ENCODE measurements around the gene PAQR8. TPM values are rescaled to one million over a fixed set of nuclear protein-coding genes. Genes with fewer than 3 reads are reported as not detected.

Gene PAQR8
- total and polyA plus RNA-seq, 4 donors: 0.43 to 3.3 (median 0.74) TPM

DNA sequence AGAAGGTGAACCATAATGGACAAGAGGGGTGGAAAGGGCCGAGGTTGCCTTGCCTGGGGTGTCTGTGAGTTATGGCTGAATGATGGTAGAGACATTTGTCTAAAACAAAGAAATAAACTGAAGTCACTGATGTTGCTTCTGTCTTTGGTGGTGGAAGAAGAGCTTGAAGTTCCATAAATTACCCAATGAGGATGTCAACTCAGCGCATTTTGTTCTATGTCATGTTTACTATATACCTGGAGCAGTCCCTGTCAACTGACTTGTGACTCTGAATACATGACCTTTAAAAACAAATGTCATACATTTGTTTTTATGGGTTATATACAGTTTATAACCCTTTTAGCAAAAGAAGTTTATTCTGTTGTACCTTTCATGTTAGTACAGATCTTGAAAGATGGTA lies 60.2 kb downstream of the PAQR8 start (continued):
- TF ChIP-seq, protein P1, sequence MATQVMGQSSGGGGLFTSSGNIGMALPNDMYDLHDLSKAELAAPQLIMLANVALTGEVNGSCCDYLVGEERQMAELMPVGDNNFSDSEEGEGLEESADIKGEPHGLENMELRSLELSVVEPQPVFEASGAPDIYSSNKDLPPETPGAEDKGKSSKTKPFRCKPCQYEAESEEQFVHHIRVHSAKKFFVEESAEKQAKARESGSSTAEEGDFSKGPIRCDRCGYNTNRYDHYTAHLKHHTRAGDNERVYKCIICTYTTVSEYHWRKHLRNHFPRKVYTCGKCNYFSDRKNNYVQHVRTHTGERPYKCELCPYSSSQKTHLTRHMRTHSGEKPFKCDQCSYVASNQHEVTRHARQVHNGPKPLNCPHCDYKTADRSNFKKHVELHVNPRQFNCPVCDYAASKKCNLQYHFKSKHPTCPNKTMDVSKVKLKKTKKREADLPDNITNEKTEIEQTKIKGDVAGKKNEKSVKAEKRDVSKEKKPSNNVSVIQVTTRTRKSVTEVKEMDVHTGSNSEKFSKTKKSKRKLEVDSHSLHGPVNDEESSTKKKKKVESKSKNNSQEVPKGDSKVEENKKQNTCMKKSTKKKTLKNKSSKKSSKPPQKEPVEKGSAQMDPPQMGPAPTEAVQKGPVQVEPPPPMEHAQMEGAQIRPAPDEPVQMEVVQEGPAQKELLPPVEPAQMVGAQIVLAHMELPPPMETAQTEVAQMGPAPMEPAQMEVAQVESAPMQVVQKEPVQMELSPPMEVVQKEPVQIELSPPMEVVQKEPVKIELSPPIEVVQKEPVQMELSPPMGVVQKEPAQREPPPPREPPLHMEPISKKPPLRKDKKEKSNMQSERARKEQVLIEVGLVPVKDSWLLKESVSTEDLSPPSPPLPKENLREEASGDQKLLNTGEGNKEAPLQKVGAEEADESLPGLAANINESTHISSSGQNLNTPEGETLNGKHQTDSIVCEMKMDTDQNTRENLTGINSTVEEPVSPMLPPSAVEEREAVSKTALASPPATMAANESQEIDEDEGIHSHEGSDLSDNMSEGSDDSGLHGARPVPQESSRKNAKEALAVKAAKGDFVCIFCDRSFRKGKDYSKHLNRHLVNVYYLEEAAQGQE (IDR thresholded peaks at IDR 0.05): no peak
- TF ChIP-seq JUND (IDR thresholded peaks at IDR 0.05): no peak

DNA sequence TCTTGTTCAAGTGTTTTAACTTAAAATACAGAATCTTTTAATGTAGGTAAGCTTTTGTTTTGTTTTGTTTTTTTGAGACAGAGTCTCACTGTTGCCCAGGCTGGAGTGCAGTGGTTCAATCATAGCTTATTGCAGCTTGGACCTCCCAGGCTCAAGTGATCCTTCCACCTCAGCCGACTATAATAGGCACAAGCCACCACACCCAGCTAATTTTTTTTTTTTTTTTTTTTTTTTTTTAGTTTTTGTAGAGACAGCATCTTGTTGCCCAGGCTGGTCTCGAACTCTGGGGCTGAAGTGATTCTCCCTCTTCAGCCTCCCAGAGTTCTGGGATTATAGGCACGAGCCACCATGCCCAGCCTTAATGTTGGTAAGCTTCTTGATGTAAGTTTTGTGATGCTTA lies 61.5 kb downstream of the PAQR8 start:
- no peak overlapping the region for H3K9ac ChIP-seq (ENCODE audit: low read depth in 1 of 2, low read length in 2 of 2)

More for the DNA sequence above, 61.5 kb downstream of the PAQR8 start:
- no peaks in the 10 kb centered on the region for H3K36me3 ChIP-seq (ENCODE audit: control insufficient read depth in 4 of 4, insufficient read depth in 3 of 4, low read depth in 1 of 4, low read length in 3 of 4)
- H3K27ac ChIP-seq (ENCODE audit: low read depth in 1 of 2, low read length in 2 of 2): no peak overlapping the region
- no peak for TF ChIP-seq NR2F2 (IDR thresholded peaks at IDR 0.05)
- no peak for TF ChIP-seq GABPA (IDR thresholded peaks at IDR 0.05 in 1 of 2, conservative IDR thresholded peaks at IDR 0.05 in 1 of 2)
- TF ChIP-seq, protein P2, sequence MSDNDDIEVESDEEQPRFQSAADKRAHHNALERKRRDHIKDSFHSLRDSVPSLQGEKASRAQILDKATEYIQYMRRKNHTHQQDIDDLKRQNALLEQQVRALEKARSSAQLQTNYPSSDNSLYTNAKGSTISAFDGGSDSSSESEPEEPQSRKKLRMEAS (IDR thresholded peaks at IDR 0.05): no peak
- no peak for TF ChIP-seq TAF1 (conservative IDR thresholded peaks at IDR 0.05)
- TF ChIP-seq RAD21 (IDR thresholded peaks at IDR 0.05): no peak
- TF ChIP-seq, protein P3, sequence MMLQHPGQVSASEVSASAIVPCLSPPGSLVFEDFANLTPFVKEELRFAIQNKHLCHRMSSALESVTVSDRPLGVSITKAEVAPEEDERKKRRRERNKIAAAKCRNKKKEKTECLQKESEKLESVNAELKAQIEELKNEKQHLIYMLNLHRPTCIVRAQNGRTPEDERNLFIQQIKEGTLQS (IDR thresholded peaks at IDR 0.05): no peak
- TF ChIP-seq FOXA2 (IDR thresholded peaks at IDR 0.05): no peak
- TF ChIP-seq EGR1 (IDR thresholded peaks at IDR 0.05; ENCODE audit: low read depth in 2 of 2): no peak
- TF ChIP-seq, protein P1 (IDR thresholded peaks at IDR 0.05): no peak
- TF ChIP-seq, protein P4, sequence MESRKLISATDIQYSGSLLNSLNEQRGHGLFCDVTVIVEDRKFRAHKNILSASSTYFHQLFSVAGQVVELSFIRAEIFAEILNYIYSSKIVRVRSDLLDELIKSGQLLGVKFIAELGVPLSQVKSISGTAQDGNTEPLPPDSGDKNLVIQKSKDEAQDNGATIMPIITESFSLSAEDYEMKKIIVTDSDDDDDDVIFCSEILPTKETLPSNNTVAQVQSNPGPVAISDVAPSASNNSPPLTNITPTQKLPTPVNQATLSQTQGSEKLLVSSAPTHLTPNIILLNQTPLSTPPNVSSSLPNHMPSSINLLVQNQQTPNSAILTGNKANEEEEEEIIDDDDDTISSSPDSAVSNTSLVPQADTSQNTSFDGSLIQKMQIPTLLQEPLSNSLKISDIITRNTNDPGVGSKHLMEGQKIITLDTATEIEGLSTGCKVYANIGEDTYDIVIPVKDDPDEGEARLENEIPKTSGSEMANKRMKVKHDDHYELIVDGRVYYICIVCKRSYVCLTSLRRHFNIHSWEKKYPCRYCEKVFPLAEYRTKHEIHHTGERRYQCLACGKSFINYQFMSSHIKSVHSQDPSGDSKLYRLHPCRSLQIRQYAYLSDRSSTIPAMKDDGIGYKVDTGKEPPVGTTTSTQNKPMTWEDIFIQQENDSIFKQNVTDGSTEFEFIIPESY (IDR thresholded peaks at IDR 0.05): no peak
- no peak for TF ChIP-seq FOXA1 (IDR thresholded peaks at IDR 0.05)
- TF ChIP-seq JUND (IDR thresholded peaks at IDR 0.05): no peak
- no peak for TF ChIP-seq HNF4G (IDR thresholded peaks at IDR 0.05)
- TF ChIP-seq SP1 (IDR thresholded peaks at IDR 0.05): no peak
- TF ChIP-seq HNF4A (conservative IDR thresholded peaks at IDR 0.05): no peak
- TF ChIP-seq YY1 (IDR thresholded peaks at IDR 0.05): no peak
- H3K4me3 ChIP-seq (ENCODE audit: low read depth in 1 of 3, low read length in 3 of 3): no peak overlapping the region
- 83% methylated on average over 3 of the region's 3 CpGs for WGBS
- H3K27me3 ChIP-seq (ENCODE audit: control insufficient read depth in 4 of 4, insufficient read depth in 4 of 4, low read length in 3 of 4): no peaks in the 10 kb centered on the region
- no peak for DNase-seq (ENCODE audit: low spot score)
- peaks cover 1 to 17% (median 9%) of the 10 kb centered on the region in 4 donors for H3K4me1 ChIP-seq (ENCODE audit: control insufficient read depth in 4 of 4, insufficient read depth in 4 of 4, low read length in 3 of 4)
- no peaks in the 10 kb centered on the region for H3K9me3 ChIP-seq (ENCODE audit: control insufficient read depth in 4 of 4, low read length in 3 of 4)

Measured in liver (tissue), 9 donors.